HG03139 (cell line): Measurements from ENCODE around the gene ZNF821.
"Not testable (repeated sequence)": the region's sequence is repeated elsewhere in the genome, so short reads cannot be mapped to it uniquely, and the experiment has no call there.

ENCODE experiments used
- ATAC-seq: cut with Tn5 transposase; IDR thresholded peaks from one replicate; pipeline ENCODE4 v1.9.1; 2021; ENCODE audit not compliant: unreplicated experiment

The ZNF821 gene

DNA sequence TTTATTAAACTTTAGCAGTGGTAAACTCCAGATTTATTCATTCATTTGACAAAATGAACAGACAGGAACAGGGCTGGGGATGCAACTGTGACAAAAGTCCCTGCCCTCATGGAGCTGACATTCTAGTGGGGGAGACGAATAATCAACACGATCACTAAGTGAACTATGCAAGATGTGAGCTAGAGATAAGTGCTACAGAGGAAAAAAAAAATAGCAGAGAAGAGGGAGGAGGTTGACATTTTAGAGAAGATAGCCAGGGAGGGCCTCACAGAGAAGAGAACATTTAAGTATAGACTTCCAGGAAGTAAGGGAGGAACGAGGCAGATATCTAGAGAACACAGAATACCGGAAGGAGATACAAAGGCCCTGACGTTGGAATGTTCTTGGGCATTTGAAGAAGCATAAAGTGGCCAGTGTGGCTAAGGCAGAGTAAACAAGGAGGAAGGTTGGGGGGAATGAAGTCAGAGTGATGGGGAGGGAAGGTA is 57.4 kb downstream of the ZNF821 start:
- ATAC-seq: no peak

DNA sequence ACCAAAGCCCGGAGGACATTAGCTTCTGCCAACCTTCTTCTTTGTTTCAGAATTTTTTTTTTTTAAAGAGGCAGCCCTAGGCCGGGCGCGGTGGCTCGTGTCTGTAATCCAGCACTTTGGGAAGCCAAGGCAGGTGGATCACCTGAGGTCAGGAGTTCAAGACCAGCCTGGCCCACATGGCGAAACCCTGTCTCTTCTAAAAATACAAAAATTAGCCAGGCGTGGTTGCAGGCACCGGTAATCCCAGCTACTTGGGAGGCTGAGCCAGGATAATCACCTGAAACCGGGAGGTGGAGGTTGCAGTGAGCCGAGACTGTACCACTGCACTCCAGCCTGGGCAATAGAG is 66.9 kb downstream of the ZNF821 start:
- peak; percentile 7 for ATAC-seq

DNA sequence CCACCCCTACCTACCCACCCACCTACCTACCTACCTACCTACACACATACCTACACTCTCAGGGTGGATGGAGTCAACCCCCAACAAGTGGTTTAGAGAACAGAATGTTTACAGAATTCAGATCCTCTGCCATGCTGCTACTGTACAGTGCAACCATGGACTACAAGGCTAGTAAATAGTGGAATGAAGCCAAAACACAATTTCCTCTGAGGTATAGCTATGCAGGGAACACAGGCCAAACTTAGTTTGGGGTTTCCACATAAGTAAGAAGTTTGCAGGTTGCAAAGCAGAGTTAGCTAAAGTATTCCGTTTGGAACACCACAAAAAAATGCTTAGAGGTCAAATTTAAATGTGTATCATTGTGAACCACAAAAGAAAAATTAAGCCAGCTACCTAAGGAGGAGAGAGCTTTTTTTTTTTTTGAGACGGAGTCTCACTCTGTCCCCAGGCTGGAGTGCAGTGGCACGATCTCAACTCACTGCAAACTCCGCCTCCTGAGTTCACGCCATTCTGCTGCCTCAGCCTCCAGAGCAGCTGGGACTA is 72.7 kb downstream of the ZNF821 start:
- no peak for ATAC-seq

DNA sequence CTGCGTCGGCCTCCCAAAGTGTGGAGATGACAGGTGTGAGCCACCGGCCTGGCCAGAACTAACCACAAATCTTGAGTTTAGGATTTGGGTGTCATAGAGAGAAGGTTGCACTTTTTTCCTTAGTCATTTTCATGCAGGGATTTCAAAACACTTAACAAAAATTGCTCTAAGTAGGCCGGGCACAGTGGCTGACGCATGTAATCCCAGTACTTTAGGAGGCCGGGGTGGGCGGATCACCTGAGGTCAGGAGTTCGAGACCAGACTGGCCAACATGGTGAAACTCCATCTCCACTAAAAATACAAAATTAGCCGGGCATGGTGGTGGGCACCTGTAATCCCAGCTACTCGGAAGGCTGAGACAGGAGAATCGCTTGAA is 73.8 kb downstream of the ZNF821 start:
- not testable (repeated sequence) for ATAC-seq
